ENCODE measurements around the gene HRNR. TPM values are rescaled to one million over a fixed set of nuclear protein-coding genes. Genes with fewer than 3 reads are reported as not detected.

HRNR gene
- total RNA-seq, 1 experiment from 2014 or later, result not detected

DNA sequence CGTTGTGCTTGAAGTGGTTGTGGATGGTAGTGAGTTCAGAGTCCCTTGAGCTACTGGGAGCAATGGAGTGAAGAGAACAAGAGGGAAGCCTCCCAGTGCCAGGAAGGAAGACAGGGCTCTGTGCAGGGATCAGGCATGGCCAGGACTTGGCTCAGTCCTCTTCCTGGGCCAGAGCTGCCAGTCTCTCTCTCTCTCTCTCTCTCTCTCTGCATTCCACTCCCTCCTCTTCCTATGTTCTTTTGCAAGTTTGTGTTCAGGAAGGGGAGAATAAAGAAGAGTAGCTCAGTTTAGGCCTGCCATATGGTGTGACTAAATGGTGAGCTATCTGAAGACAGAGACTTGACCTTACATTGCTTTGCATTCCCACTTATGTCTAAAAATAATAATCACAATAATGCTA lies 44.4 kb downstream of the HRNR start:
- DNase-seq, result no peak
- H3K27ac Mint-ChIP-seq (ENCODE audit: unreplicated experiment), result no peak overlapping the region
- H3K4me3 Mint-ChIP-seq (ENCODE audit: low read depth, unreplicated experiment), result no peak overlapping the region
- peaks cover 3% of the 10 kb centered on the region for H3K9me3 Mint-ChIP-seq (ENCODE audit: low read depth, unreplicated experiment)
- intact Hi-C loops (cut with micrococcal nuclease; ENCODE audit: unreplicated experiment), result no loop called here
- H3K4me1 Mint-ChIP-seq (ENCODE audit: low read depth, unreplicated experiment), result no peaks in the 10 kb centered on the region
- BruUV-seq (replicated peaks), result no TSS peak
- no peak for TF ChIP-seq CTCF (IDR thresholded peaks at IDR 0.05; ENCODE audit: unreplicated experiment)
- H3K27me3 Mint-ChIP-seq (ENCODE audit: unreplicated experiment), result peaks cover 40% of the 10 kb centered on the region
- H3K36me3 Mint-ChIP-seq (ENCODE audit: insufficient read depth, unreplicated experiment), result no peaks in the 10 kb centered on the region
- CTCF ChIA-PET, result interaction anchor here (0.5 to 1.0 kb wide), 3 partner anchors 15 to 639 kb away, joined by 3 read pairs; no protein-coding TSS in a partner anchor

GRCh38 chr1:152170287-152170905 lies 53.6 kb downstream of the HRNR start:
- Mint-ChIP-seq H3K4me3 (ENCODE audit: low read depth, unreplicated experiment) (no peak overlapping the region), H3K36me3 (ENCODE audit: insufficient read depth, unreplicated experiment) (no peaks in the 10 kb centered on the region), H3K4me1 (ENCODE audit: low read depth, unreplicated experiment) (peaks cover 33% of the 10 kb centered on the region), H3K27ac (ENCODE audit: unreplicated experiment) (no peak overlapping the region), H3K9me3 (ENCODE audit: low read depth, unreplicated experiment) (peaks cover 3% of the 10 kb centered on the region), H3K27me3 (ENCODE audit: unreplicated experiment) (peaks cover 61% of the 10 kb centered on the region)
- CTCF ChIA-PET, result no interaction called here
- no peak for TF ChIP-seq CTCF (IDR thresholded peaks at IDR 0.05; ENCODE audit: unreplicated experiment)
- DNase-seq, result no peak
- intact Hi-C loops (cut with micrococcal nuclease; ENCODE audit: unreplicated experiment), result no loop called here
- no TSS peak for BruUV-seq (replicated peaks)

GRCh38 chr1:152169366-152170025 lies 54.5 kb downstream of the HRNR start:
- no peaks in the 10 kb centered on the region for H3K9me3 Mint-ChIP-seq (ENCODE audit: low read depth, unreplicated experiment)
- BruUV-seq (replicated peaks), result no TSS peak
- CTCF ChIA-PET, result no interaction called here
- H3K36me3 Mint-ChIP-seq (ENCODE audit: insufficient read depth, unreplicated experiment), result no peaks in the 10 kb centered on the region
- intact Hi-C loops (cut with micrococcal nuclease; ENCODE audit: unreplicated experiment), result no loop called here
- TF ChIP-seq CTCF (IDR thresholded peaks at IDR 0.05; ENCODE audit: unreplicated experiment), result no peak
- DNase-seq, result no peak
- peaks cover 52% of the 10 kb centered on the region for H3K27me3 Mint-ChIP-seq (ENCODE audit: unreplicated experiment)
- H3K27ac Mint-ChIP-seq (ENCODE audit: unreplicated experiment), result no peak overlapping the region
- no peak overlapping the region for H3K4me3 Mint-ChIP-seq (ENCODE audit: low read depth, unreplicated experiment)
- peaks cover 34% of the 10 kb centered on the region for H3K4me1 Mint-ChIP-seq (ENCODE audit: low read depth, unreplicated experiment)

DNA sequence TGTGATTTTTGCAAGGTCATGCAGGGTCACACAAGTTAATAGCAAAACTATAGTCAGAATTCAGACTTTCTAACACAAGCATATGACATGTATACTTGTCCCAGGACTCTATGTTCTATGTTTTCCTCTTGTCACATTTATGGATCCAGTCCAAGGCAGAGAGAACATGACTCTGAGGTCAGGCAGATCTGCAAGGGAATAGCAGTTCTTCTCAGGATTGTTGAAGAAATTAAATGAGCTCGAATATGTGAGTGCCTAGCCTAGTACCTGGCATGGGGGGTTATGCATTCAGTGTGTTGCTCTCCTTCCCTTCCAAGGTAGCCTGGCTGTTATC lies 55.5 kb downstream of the HRNR start:
- Mint-ChIP-seq H3K9me3 (ENCODE audit: low read depth, unreplicated experiment) (no peaks in the 10 kb centered on the region), H3K27ac (ENCODE audit: unreplicated experiment) (no peak overlapping the region), H3K27me3 (ENCODE audit: unreplicated experiment) (peaks cover 42% of the 10 kb centered on the region), H3K4me3 (ENCODE audit: low read depth, unreplicated experiment) (no peak overlapping the region), H3K36me3 (ENCODE audit: insufficient read depth, unreplicated experiment) (no peaks in the 10 kb centered on the region), H3K4me1 (ENCODE audit: low read depth, unreplicated experiment) (peaks cover 34% of the 10 kb centered on the region)
- intact Hi-C loops (cut with micrococcal nuclease; ENCODE audit: unreplicated experiment), result no loop called here
- no peak for TF ChIP-seq CTCF (IDR thresholded peaks at IDR 0.05; ENCODE audit: unreplicated experiment)
- no TSS peak for BruUV-seq (replicated peaks)
- CTCF ChIA-PET, result no interaction called here
- no peak for DNase-seq
